ENCODE measurements around the gene UGT1A7.
"Not testable (repeated sequence)": the region's sequence is repeated elsewhere in the genome, so short reads cannot be mapped to it uniquely, and the experiment has no call there.

UGT1A7 gene

DNA sequence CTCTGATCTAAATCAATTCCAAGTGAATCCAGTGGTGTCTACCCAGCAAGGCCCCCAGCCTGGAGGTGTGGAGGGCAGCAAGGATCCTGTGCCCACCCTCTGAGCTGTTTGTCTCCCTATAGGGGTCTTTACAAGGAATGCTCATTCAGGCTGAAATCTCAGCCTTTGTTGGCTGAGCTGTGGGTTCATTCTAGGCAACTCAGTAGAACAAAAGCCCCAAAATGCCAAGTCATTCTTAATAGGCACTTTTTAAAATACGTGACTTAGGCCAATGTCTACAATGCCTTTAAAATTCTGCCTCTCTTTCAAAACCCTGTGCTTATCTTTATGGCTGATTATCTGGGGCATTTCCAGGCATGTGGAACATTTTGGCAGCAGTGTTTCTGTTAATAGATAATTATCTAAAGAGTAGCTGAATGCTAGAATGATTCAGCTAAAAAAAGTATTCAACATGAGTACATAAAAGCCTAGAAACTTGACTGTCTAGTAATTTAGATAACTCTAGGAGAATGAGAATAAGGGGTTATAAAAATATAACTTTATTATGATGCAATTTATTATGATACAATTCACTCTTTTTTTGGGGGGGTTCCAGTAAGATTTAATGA, 18.4 kb downstream of the UGT1A7 start:
- TF ChIP-seq, protein P1, sequence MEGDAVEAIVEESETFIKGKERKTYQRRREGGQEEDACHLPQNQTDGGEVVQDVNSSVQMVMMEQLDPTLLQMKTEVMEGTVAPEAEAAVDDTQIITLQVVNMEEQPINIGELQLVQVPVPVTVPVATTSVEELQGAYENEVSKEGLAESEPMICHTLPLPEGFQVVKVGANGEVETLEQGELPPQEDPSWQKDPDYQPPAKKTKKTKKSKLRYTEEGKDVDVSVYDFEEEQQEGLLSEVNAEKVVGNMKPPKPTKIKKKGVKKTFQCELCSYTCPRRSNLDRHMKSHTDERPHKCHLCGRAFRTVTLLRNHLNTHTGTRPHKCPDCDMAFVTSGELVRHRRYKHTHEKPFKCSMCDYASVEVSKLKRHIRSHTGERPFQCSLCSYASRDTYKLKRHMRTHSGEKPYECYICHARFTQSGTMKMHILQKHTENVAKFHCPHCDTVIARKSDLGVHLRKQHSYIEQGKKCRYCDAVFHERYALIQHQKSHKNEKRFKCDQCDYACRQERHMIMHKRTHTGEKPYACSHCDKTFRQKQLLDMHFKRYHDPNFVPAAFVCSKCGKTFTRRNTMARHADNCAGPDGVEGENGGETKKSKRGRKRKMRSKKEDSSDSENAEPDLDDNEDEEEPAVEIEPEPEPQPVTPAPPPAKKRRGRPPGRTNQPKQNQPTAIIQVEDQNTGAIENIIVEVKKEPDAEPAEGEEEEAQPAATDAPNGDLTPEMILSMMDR (IDR thresholded peaks at IDR 0.05; ENCODE audit: low read depth, low read length, missing control alignments) = no peak
- no peak overlapping the region for H3K4me3 ChIP-seq (replicated peaks; ENCODE audit: low read depth, low read length)
- no peak for DNase-seq (ENCODE audit: extremely low read depth, low read depth)

DNA sequence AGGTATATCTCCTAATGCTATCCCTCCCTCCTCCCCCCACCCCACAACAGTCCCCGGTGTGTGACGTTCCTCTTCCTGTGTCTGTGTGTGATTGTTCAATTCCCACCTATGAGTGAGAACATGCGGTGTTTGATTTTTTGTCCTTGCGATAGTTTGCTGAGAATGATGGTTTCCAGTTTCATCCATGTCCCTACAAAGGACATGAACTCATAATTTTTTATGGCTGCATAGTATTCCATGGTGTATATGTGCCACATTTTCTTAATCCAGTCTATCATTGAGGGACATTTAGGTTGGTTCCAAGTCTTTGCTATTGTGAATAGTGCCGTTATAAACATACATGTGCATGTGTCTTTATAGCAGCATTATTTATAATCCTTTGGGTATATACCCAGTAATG, 19.1 kb downstream of the UGT1A7 start:
- DNase-seq (ENCODE audit: extremely low read depth, low read depth) = not testable (repeated sequence)

DNA sequence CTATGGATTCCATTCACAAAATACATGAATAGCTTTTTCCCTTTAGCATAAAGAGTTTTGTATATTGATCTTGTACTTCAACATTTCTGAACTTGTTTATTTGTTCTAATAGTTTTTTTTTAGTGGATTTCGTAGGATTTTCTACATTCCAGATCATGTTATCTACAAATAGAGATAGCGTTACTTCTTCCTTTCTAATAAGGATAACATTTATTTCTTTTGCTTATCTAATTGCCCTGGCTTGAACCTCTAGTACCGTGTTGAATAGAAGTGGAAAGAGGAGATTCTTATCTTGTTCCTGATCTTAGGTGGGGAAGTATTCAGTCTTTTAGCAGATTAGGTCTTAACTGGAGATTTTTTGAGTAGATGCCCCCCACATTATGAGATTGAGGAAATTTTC, 20.5 kb downstream of the UGT1A7 start:
- TF ChIP-seq, protein P1 (IDR thresholded peaks at IDR 0.05; ENCODE audit: low read depth, low read length, missing control alignments) = no peak

More for the DNA sequence above, 19.1 kb downstream of the UGT1A7 start:
- not testable (repeated sequence) for H3K4me3 ChIP-seq (replicated peaks; ENCODE audit: low read depth, low read length)

DNA sequence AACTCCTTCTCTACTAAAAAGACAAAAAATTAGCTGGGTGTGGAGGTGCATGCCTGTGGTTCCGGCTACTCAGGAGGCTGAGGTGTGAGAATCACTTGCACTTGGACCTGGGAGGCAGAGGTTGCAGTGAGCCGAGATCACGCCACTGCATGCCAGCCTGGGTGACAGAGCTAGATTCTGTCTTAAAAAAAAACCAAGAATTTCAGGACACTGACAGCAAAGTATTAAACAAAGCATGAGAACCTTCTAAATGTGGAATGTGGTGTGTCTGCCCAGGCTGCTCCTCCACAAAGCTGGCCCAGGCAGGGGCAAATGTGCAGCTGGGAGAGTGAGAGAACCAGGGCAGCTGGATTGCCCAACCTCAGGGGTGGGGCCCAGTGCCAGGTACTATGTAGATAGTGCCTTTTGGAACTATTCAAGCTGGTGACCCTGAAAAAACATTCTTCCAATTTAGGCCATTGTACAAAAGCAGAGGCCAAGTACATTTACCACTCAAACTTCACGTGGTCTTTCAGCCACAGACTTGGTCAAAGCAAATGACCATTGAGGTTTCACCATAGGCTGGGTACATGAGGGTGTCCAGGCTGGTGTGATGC, 24.3 kb downstream of the UGT1A7 start:
- H3K4me3 ChIP-seq (replicated peaks; ENCODE audit: low read depth, low read length) = no peak overlapping the region
- no peak for DNase-seq (ENCODE audit: extremely low read depth, low read depth)
- TF ChIP-seq, protein P1 (IDR thresholded peaks at IDR 0.05; ENCODE audit: low read depth, low read length, missing control alignments) = no peak

More for the DNA sequence above, 20.5 kb downstream of the UGT1A7 start:
- no peak for DNase-seq (ENCODE audit: extremely low read depth, low read depth)
- H3K4me3 ChIP-seq (replicated peaks; ENCODE audit: low read depth, low read length) = no peak overlapping the region

DNA sequence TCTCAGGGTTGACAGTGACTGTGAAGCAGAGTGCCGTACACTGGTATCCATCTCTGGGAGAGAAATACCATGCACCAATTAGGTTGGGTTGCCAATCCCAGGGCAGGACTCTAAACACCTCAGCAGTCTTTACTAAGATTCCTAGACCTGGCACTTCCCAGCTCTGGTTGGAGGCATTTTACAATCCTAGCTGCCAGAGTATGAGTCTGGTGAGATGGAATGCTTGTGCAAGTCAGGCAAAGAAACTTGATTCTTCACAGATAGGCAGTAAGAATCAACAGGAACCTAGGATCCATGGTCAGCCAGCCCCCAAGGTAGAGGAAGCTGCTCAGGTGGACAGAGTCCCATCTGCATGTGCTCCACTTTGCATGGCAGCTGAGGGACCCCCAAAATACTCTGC, 25.0 kb downstream of the UGT1A7 start:
- H3K4me3 ChIP-seq (replicated peaks; ENCODE audit: low read depth, low read length) = no peak overlapping the region
- TF ChIP-seq, protein P1 (IDR thresholded peaks at IDR 0.05; ENCODE audit: low read depth, low read length, missing control alignments) = no peak
- DNase-seq (ENCODE audit: extremely low read depth, low read depth) = no peak

DNA sequence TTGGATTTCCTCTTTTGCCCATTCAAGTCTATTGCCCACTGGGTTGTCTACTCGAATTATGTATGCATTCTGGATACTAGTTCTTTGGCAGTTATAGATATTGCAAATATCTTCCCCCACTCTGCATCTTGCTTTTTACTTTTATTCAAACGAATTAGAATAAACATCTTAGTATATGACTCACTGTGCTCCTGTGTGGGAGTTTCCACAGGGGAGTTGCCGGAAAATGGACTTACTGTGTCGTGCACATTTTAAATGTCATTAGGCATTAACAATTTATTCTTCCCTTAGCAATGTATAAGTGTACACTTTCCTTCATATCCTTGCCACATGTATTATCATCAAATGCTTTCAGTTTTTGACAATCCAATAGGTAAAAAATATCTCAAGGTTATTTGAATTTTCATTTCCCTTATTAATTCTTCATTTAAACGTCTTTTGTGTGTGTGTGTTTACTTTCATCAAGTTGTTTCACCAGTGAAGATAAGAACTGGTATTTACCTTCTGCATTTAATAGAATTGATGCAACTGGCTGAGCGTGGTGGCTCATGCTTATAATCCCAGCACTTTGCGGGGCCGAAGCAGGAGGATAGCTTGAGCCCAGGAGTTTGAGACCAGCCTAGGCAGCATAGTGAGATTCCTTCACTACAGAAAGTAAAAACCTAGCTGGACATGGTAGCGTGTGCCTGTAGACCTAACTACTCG, 26.4 kb downstream of the UGT1A7 start:
- no peak overlapping the region for H3K4me3 ChIP-seq (replicated peaks; ENCODE audit: low read depth, low read length)
- no peak for DNase-seq (ENCODE audit: extremely low read depth, low read depth)

DNA sequence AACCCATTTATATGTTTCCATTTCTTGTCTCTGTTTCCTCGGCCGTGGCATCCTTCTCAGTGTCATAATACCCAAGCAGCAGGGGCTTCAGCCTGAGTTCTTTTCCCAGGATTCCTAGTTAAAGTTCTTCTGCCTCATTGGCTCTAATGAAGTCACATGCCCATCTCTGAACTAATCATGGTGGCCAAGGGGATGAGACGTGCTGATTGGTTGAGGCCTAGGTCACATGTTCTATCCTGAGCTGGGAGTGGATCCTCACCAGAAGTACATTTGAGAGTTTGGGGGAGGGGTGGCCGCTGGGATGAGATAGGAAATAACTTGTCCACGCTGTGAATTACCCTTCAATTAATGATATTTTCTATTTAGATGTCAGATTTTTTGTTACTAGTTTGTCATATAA, 27.2 kb downstream of the UGT1A7 start:
- no peak for DNase-seq (ENCODE audit: extremely low read depth, low read depth)
- H3K4me3 ChIP-seq (replicated peaks; ENCODE audit: low read depth, low read length) = no peak overlapping the region
- TF ChIP-seq, protein P1 (IDR thresholded peaks at IDR 0.05; ENCODE audit: low read depth, low read length, missing control alignments) = no peak

More for the DNA sequence above, 26.4 kb downstream of the UGT1A7 start:
- TF ChIP-seq, protein P1 (IDR thresholded peaks at IDR 0.05; ENCODE audit: low read depth, low read length, missing control alignments) = no peak
